MCF 10A (cell line): ENCODE measurements around the gene MASP1. TPM values are rescaled to one million over a fixed set of nuclear protein-coding genes. Genes with fewer than 3 reads are reported as not detected.
"Not testable (repeated sequence)": the region's sequence is repeated elsewhere in the genome, so short reads cannot be mapped to it uniquely, and the experiment has no call there.

ENCODE experiments used
- BruUV-seq: library from RNA; stranded (reverse); fragments of 400-500 nt; replicated peaks from 2 replicates; lab custom pipeline; 2021; lab: Mats Ljungman, UMichigan
- CTCF ChIA-PET: fragments of 300-600 bp; sonication (Branson Sonifier 250); formaldehyde crosslinking; extraction: SDS; loops from one replicate; lab custom pipeline; 2021; ENCODE audit warnings: antibody characterized with exemption, inconsistent platforms; lab: Yijun Ruan, JAX
- POLR2A ChIA-PET: fragments of 300-600, 350-650 bp; sonication (Branson Sonifier 250); formaldehyde crosslinking; extraction: SDS; loops from one replicate; lab custom pipeline; 2020; ENCODE audit warnings: antibody characterized with exemption, inconsistent platforms; lab: Yijun Ruan, JAX
- DNase-seq: peaks from one replicate; pipeline ENCODE4 v3.0.0-alpha.2; 2018; ENCODE audit not compliant: unreplicated experiment
- H3K27ac Mint-ChIP-seq: one replicate; pipeline ENCODE4 v1.8.0; 2022; ENCODE audit warnings: mild to moderate bottlenecking, low read depth, mixed read lengths; ENCODE audit not compliant: unreplicated experiment
- H3K27me3 Mint-ChIP-seq: one replicate; pipeline ENCODE4 v1.8.0; 2022; ENCODE audit warnings: mixed read lengths; ENCODE audit not compliant: insufficient read depth, unreplicated experiment
- H3K36me3 Mint-ChIP-seq: one replicate; pipeline ENCODE4 v1.8.0; 2022; ENCODE audit warnings: mild to moderate bottlenecking, moderate library complexity, mixed read lengths; ENCODE audit not compliant: insufficient read depth, unreplicated experiment
- H3K4me1 Mint-ChIP-seq: one replicate; pipeline ENCODE4 v1.8.0; 2022; ENCODE audit warnings: mixed read lengths; ENCODE audit not compliant: insufficient read depth, unreplicated experiment
- H3K4me3 Mint-ChIP-seq: one replicate; pipeline ENCODE4 v1.8.0; 2022; ENCODE audit warnings: mild to moderate bottlenecking, moderate library complexity, mixed read lengths; ENCODE audit not compliant: unreplicated experiment
- H3K9me3 Mint-ChIP-seq: one replicate; pipeline ENCODE4 v1.8.0; 2022; ENCODE audit warnings: mixed read lengths; ENCODE audit not compliant: unreplicated experiment
- intact Hi-C: fragments of 100-400 bp; cut with micrococcal nuclease; formaldehyde crosslinking; loops from 2 replicates; pipeline ENCODE4 v1.14.1; 2022
- total RNA-seq: library from RNA; stranded (reverse); gene quantifications from 2 replicates; pipeline ENCODE4 v1.2.3, GENCODE V29; 2022
- TF ChIP-seq, protein P1 (sequence below): fragments of 200-600 bp; IDR thresholded peaks from one replicate; pipeline ENCODE4 v1.8.0; 2022; ENCODE audit warnings: antibody characterized with exemption, mild to moderate bottlenecking; ENCODE audit not compliant: unreplicated experiment

Gene MASP1
- total RNA-seq, 1 experiment from 2014 or later, result not detected

DNA sequence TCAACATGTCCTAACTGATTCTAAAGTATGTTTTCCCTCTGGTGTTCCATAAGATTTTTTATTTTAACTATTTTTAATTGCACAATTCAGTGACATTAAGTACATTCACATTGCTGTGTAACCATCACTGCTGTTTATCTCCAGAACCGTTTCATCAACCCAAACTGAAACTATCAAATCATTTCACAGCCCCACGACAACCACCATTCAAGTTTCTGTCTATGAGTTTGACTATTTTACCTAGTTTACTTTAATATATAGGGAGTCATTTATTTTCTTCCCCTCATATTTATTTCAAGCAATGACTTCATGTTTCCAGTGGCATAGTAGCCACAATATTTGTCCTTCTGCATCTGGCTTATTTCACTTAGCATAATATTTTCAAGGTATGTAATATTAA is 85.9 kb downstream of the MASP1 start:
- ChIA-PET POLR2A (no interaction called here), CTCF (no interaction called here)
- TF ChIP-seq, protein P1, sequence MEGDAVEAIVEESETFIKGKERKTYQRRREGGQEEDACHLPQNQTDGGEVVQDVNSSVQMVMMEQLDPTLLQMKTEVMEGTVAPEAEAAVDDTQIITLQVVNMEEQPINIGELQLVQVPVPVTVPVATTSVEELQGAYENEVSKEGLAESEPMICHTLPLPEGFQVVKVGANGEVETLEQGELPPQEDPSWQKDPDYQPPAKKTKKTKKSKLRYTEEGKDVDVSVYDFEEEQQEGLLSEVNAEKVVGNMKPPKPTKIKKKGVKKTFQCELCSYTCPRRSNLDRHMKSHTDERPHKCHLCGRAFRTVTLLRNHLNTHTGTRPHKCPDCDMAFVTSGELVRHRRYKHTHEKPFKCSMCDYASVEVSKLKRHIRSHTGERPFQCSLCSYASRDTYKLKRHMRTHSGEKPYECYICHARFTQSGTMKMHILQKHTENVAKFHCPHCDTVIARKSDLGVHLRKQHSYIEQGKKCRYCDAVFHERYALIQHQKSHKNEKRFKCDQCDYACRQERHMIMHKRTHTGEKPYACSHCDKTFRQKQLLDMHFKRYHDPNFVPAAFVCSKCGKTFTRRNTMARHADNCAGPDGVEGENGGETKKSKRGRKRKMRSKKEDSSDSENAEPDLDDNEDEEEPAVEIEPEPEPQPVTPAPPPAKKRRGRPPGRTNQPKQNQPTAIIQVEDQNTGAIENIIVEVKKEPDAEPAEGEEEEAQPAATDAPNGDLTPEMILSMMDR, result no peak
- intact Hi-C loops, result no loop called here
- no peaks in the 10 kb centered on the region for H3K27me3 Mint-ChIP-seq
- no peak overlapping the region for H3K4me3 Mint-ChIP-seq
- no peak for DNase-seq
- H3K9me3 Mint-ChIP-seq, result peaks cover 16% of the 10 kb centered on the region
- H3K27ac Mint-ChIP-seq, result no peak overlapping the region
- BruUV-seq, result no TSS peak
- H3K36me3 Mint-ChIP-seq, result no peaks in the 10 kb centered on the region
- H3K4me1 Mint-ChIP-seq, result peaks cover 25% of the 10 kb centered on the region

DNA sequence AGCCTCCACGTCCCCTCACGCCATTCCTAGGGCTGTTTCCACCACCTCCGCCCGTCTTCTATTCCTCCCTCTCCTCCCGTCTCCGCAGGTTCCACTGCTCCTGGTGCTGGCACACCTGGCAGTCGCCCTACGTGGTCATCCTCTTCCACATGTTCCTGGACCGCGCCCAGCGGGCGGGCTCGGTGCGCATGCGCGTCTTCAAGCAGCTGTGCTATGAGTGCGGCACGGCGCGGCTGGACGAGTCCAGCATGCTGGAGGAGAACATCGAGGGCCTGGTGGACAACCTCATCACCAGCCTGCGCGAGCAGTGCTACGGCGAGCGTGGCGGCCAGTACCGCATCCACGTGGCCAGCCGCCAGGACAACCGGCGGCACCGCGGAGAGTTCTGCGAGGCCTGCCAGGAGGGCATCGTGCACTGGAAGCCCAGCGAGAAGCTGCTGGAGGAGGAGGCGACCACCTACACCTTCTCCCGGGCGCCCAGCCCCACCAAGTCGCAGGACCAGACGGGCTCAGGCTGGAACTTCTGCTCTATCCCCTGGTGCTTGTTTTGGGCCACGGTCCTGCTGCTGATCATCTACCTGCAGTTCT is 92.0 kb downstream of the MASP1 start:
- BruUV-seq, H3K27me3 Mint-ChIP-seq, intact Hi-C loops, H3K4me1 Mint-ChIP-seq, H3K27ac Mint-ChIP-seq, DNase-seq, H3K4me3 Mint-ChIP-seq, H3K36me3 Mint-ChIP-seq, H3K9me3 Mint-ChIP-seq, POLR2A ChIA-PET: not testable (repeated sequence)
- CTCF ChIA-PET, result interaction anchor here (0.6 to 2.9 kb wide), 3 partner anchors 10 to 119 kb away, joined by 3 to 11 read pairs (median 6); no protein-coding TSS in a partner anchor

- TF ChIP-seq, protein P1, result no peak
- Mint-ChIP-seq H3K27me3 (no peaks in the 10 kb centered on the region), H3K4me1 (peaks cover 10% of the 10 kb centered on the region), H3K4me3 (no peak overlapping the region), H3K9me3 (no peaks in the 10 kb centered on the region), H3K27ac (no peak overlapping the region), H3K36me3 (no peaks in the 10 kb centered on the region)
- ChIA-PET CTCF (interaction anchor here (0.5 to 3.4 kb wide), 4 partner anchors 9 to 1104 kb away, joined by 3 to 13 read pairs (median 8); no protein-coding TSS in a partner anchor), POLR2A (interaction anchor here (1.7 kb wide), 1 partner anchor 12 kb away, joined by 5 read pairs; no protein-coding TSS in a partner anchor)
- no TSS peak for BruUV-seq
- intact Hi-C loops, result no loop called here
- DNase-seq, result no peak
These were observed 93.0 kb downstream of the MASP1 start for GRCh38 chr3:187198490-187198889.

DNA sequence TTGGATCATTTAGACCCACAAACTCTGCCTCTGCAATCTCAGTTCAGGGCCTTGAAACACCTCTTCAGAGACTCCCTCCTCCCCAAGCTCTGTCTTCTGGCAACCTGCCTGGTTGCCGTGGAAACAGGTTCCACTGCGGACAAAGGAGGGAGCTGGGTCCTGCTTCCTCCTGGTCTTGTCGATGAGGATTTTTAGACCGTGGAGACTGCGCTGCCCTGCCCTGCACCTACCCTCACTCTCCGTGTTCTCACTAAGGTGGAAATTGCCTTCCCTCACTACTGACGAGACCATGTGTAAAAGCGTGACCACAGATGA is 94.2 kb downstream of the MASP1 start, which contains the start of gene RTP1:
Gene RTP1 (plus strand): TSS at position 152 of the 315 bp plus-strand sequence. CDS start 30 bp downstream, at position 182.
- Mint-ChIP-seq H3K9me3 (no peaks in the 10 kb centered on the region), H3K27ac (no peak within 1 kb of the TSS), H3K4me3 (no peak within 1 kb of the TSS), H3K36me3 (no peaks in the 10 kb centered on the region), H3K4me1 (peaks cover 10% of the 10 kb centered on the region), H3K27me3 (no peaks in the 10 kb centered on the region)
- BruUV-seq, result no TSS peak
- ChIA-PET POLR2A (interaction anchor here (0.9 to 2.0 kb wide), 7 partner anchors 10 to 509 kb away, joined by 3 to 9 read pairs (median 3); partner anchors contain the start of gene EIF4A2), CTCF (interaction anchor here (0.6 to 3.4 kb wide), 16 partner anchors 14 to 506 kb away, joined by 3 to 15 read pairs (median 4); no protein-coding TSS in a partner anchor)
- intact Hi-C loops, result no loop called here
- no peak for DNase-seq
- TF ChIP-seq, protein P1, result no peak
